Hematopoietic multipotent progenitor cell treated with erythropoietin and hydrocortisone succinate and interleukin-3 and kit ligand, for 8 days (in vitro differentiated cells): ENCODE results near the gene CNOT4.

Experiments
- DNase-seq: peaks from one replicate; pipeline ENCODE4 v3.0.0-alpha.2; 2015

The CNOT4 gene

GRCh38 chr7:135391514-135391913 is 118.4 kb downstream of the CNOT4 start:
- DNase-seq, result no peak

GRCh38 chr7:135390829-135391228 is 119.1 kb downstream of the CNOT4 start:
- no peak for DNase-seq

GRCh38 chr7:135389971-135390370 is 119.9 kb downstream of the CNOT4 start:
- DNase-seq, result no peak

- no peak for DNase-seq
Observed at GRCh38 chr7:135388616-135389015, 121.3 kb downstream of the CNOT4 start.

GRCh38 chr7:135386776-135387175 is 123.1 kb downstream of the CNOT4 start:
- no peak for DNase-seq

- no peak for DNase-seq
Observed at GRCh38 chr7:135386181-135386580, 123.7 kb downstream of the CNOT4 start.

GRCh38 chr7:135385209-135385608 is 124.7 kb downstream of the CNOT4 start:
- peak; percentile 63 for DNase-seq

- DNase-seq, result no peak
Observed at GRCh38 chr7:135383525-135384175, 126.3 kb downstream of the CNOT4 start.

- DNase-seq, result no peak
Observed at GRCh38 chr7:135382173-135382572, 127.7 kb downstream of the CNOT4 start.

GRCh38 chr7:135381369-135381768 is 128.5 kb downstream of the CNOT4 start:
- no peak for DNase-seq

GRCh38 chr7:135380351-135380750 is 129.6 kb downstream of the CNOT4 start:
- DNase-seq, result no peak

- DNase-seq, result no peak
Observed at GRCh38 chr7:135377171-135377570, 132.7 kb downstream of the CNOT4 start.

- no peak for DNase-seq
Observed at GRCh38 chr7:135375908-135376699, 133.8 kb downstream of the CNOT4 start.

- DNase-seq, result no peak
Observed at GRCh38 chr7:135374736-135375135, 135.2 kb downstream of the CNOT4 start.

- DNase-seq, result no peak
Observed at GRCh38 chr7:135372222-135372621, 137.7 kb downstream of the CNOT4 start.

GRCh38 chr7:135370656-135371055 is 139.2 kb downstream of the CNOT4 start:
- DNase-seq, result no peak

GRCh38 chr7:135369405-135369804 is 140.5 kb downstream of the CNOT4 start:
- no peak for DNase-seq

- no peak for DNase-seq
Observed at GRCh38 chr7:135368416-135369186, 141.3 kb downstream of the CNOT4 start.

GRCh38 chr7:135366843-135367508 is 142.9 kb downstream of the CNOT4 start:
- DNase-seq, result no peak

- DNase-seq, result no peak
Observed at GRCh38 chr7:135365721-135366120, 144.2 kb downstream of the CNOT4 start.

- no peak for DNase-seq
Observed at GRCh38 chr7:135364206-135364605, 145.7 kb downstream of the CNOT4 start.

- no peak for DNase-seq
Observed at GRCh38 chr7:135362871-135363270, 147.0 kb downstream of the CNOT4 start.

- no peak for DNase-seq
Observed at GRCh38 chr7:135361788-135362187, 148.1 kb downstream of the CNOT4 start.
